ENCODE data around the gene CUL7.

The CUL7 gene

DNA sequence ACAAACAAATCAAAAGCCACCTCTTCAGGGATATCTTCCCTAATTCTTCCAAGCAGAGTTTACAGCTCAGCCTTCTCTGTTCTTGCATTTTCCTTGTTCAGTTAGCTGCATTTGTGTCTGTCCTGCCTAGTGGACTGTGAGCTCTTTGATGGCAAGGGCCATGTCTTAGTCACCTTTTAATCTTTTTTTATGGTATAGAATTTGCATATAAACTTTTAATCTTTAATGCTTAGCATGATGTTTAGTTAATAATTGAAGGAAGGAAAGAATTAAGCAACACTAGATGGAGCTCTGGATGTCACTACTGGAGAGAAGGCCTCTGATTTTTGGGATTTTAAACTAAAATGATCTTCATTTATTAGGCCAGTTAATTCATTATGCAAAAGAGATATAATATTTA is 57.1 kb downstream of the CUL7 start:
- H3K27ac ChIP-seq (replicated peaks): no peak overlapping the region
- no peak overlapping the region for H3K4me3 ChIP-seq (replicated peaks; ENCODE audit: insufficient read depth, low read length)
- H3K27me3 ChIP-seq (ENCODE audit: insufficient read depth, poor library complexity, severe bottlenecking): no peaks in the 10 kb centered on the region
- no peak for DNase-seq (ENCODE audit: low read depth in 1 of 2, low spot score in 1 of 2)
- TF ChIP-seq SPI1 (IDR thresholded peaks at IDR 0.05; ENCODE audit: borderline replicate concordance, low read depth): no peak
- TF ChIP-seq, protein P1, sequence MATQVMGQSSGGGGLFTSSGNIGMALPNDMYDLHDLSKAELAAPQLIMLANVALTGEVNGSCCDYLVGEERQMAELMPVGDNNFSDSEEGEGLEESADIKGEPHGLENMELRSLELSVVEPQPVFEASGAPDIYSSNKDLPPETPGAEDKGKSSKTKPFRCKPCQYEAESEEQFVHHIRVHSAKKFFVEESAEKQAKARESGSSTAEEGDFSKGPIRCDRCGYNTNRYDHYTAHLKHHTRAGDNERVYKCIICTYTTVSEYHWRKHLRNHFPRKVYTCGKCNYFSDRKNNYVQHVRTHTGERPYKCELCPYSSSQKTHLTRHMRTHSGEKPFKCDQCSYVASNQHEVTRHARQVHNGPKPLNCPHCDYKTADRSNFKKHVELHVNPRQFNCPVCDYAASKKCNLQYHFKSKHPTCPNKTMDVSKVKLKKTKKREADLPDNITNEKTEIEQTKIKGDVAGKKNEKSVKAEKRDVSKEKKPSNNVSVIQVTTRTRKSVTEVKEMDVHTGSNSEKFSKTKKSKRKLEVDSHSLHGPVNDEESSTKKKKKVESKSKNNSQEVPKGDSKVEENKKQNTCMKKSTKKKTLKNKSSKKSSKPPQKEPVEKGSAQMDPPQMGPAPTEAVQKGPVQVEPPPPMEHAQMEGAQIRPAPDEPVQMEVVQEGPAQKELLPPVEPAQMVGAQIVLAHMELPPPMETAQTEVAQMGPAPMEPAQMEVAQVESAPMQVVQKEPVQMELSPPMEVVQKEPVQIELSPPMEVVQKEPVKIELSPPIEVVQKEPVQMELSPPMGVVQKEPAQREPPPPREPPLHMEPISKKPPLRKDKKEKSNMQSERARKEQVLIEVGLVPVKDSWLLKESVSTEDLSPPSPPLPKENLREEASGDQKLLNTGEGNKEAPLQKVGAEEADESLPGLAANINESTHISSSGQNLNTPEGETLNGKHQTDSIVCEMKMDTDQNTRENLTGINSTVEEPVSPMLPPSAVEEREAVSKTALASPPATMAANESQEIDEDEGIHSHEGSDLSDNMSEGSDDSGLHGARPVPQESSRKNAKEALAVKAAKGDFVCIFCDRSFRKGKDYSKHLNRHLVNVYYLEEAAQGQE (IDR thresholded peaks at IDR 0.05; ENCODE audit: insufficient replicate concordance, low read depth): no peak
- TF ChIP-seq, protein P2, sequence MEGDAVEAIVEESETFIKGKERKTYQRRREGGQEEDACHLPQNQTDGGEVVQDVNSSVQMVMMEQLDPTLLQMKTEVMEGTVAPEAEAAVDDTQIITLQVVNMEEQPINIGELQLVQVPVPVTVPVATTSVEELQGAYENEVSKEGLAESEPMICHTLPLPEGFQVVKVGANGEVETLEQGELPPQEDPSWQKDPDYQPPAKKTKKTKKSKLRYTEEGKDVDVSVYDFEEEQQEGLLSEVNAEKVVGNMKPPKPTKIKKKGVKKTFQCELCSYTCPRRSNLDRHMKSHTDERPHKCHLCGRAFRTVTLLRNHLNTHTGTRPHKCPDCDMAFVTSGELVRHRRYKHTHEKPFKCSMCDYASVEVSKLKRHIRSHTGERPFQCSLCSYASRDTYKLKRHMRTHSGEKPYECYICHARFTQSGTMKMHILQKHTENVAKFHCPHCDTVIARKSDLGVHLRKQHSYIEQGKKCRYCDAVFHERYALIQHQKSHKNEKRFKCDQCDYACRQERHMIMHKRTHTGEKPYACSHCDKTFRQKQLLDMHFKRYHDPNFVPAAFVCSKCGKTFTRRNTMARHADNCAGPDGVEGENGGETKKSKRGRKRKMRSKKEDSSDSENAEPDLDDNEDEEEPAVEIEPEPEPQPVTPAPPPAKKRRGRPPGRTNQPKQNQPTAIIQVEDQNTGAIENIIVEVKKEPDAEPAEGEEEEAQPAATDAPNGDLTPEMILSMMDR (IDR thresholded peaks at IDR 0.05; ENCODE audit: insufficient read depth, low read length): no peak
- TF ChIP-seq POLR2AphosphoS5 (IDR thresholded peaks at IDR 0.05; ENCODE audit: low read depth): no peak
- TF ChIP-seq GABPA (IDR thresholded peaks at IDR 0.05; ENCODE audit: low read depth): no peak

DNA sequence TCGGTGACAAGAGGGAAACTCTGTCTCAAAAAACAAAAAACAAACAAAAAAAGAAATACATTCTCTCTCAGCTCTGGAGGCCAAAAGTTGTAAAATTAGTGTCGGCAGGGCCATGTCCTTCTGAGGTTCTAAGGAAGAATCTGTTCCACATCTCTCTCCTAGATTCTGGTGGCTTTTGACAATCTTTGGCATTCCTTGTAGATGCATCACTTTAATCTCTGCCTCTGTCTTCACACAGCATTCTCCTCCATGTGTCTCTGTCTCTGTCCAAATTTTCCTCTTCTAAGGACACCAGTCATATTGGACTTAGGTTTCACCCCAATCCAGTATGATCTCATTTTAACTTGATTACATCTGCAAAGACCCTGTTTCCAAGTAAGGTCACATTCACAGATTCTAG is 60.2 kb downstream of the CUL7 start:
- TF ChIP-seq GABPA (IDR thresholded peaks at IDR 0.05; ENCODE audit: low read depth) (no peak), POLR2AphosphoS5 (IDR thresholded peaks at IDR 0.05; ENCODE audit: low read depth) (no peak), SPI1 (IDR thresholded peaks at IDR 0.05; ENCODE audit: borderline replicate concordance, low read depth) (no peak)
- DNase-seq (ENCODE audit: low read depth in 1 of 2, low spot score in 1 of 2): no peak
- Histone ChIP-seq H3K27ac (replicated peaks) (no peak overlapping the region), H3K27me3 (ENCODE audit: insufficient read depth, poor library complexity, severe bottlenecking) (no peaks in the 10 kb centered on the region), H3K4me3 (replicated peaks; ENCODE audit: insufficient read depth, low read length) (no peak overlapping the region)

DNA sequence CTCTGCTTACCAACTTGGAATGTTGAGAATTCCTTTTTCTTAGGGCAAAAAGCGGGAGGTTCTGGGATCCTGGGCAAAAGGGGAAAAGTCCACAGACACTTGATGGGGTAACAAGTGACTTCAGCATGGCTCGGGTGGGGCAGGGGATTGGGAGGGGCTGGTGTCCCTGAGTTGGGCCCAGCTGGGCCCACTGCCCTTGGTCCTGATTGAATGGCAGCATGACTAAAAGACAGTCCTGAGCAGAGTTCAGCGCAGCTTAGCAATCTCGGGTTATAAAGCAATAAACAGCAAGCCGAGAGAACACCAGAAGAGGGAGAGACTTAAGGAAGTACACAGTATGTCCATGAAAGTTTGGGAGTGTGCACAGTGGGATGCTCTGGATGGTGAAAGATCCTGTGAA is 63.7 kb downstream of the CUL7 start:
- H3K27ac ChIP-seq (replicated peaks): no peak overlapping the region
- TF ChIP-seq POLR2AphosphoS5 (IDR thresholded peaks at IDR 0.05; ENCODE audit: low read depth) (no peak), GABPA (IDR thresholded peaks at IDR 0.05; ENCODE audit: low read depth) (no peak), SPI1 (IDR thresholded peaks at IDR 0.05; ENCODE audit: borderline replicate concordance, low read depth) (no peak)
- TF ChIP-seq, protein P1 (IDR thresholded peaks at IDR 0.05; ENCODE audit: insufficient replicate concordance, low read depth): no peak
- TF ChIP-seq, protein P2 (IDR thresholded peaks at IDR 0.05; ENCODE audit: insufficient read depth, low read length): no peak
- H3K27me3 ChIP-seq (ENCODE audit: insufficient read depth, poor library complexity, severe bottlenecking): no peaks in the 10 kb centered on the region
- no peak overlapping the region for H3K4me3 ChIP-seq (replicated peaks; ENCODE audit: insufficient read depth, low read length)
- DNase-seq (ENCODE audit: low read depth in 1 of 2, low spot score in 1 of 2): no peak

DNA sequence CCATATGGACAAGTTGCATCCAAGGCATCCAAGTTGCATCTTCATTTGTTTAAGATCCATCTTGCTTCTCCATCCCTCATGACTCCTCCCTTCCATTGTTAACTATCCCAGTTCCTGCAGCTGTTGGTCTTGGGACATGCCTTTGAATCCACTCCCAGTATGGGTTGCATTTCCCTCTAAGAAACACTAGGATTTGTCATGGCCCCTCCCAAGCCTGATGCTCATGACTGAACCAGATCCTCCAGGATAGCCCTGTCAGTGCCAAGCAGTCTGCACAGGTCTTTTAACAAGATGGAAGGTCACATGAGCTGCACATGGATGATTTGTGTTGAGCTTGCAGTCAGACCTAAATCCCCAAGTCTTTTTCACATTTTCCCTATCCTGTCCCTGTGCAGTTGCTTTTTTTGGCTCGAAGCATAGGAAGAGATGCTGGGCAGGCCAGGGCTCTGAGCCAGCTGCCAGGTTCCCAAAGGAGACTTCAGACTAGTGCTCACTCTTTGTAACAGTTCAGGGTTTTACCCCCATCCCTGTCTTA is 65.1 kb downstream of the CUL7 start:
- TF ChIP-seq POLR2AphosphoS5 (IDR thresholded peaks at IDR 0.05; ENCODE audit: low read depth): no peak
- no peak for TF ChIP-seq SPI1 (IDR thresholded peaks at IDR 0.05; ENCODE audit: borderline replicate concordance, low read depth)
- TF ChIP-seq, protein P2 (IDR thresholded peaks at IDR 0.05; ENCODE audit: insufficient read depth, low read length): no peak
- no peak overlapping the region for H3K4me3 ChIP-seq (replicated peaks; ENCODE audit: insufficient read depth, low read length)
- no peaks in the 10 kb centered on the region for H3K27me3 ChIP-seq (ENCODE audit: insufficient read depth, poor library complexity, severe bottlenecking)
- no peak for DNase-seq (ENCODE audit: low read depth in 1 of 2, low spot score in 1 of 2)
- H3K27ac ChIP-seq (replicated peaks): no peak overlapping the region

Measured in HL-60 (cell line).